HG02973 (cell line): ENCODE results near the gene DOCK1.

Experiments used
- ATAC-seq: cut with Tn5 transposase; IDR thresholded peaks from one replicate; pipeline ENCODE4 v1.9.1; 2021; ENCODE audit warnings: moderate library complexity; ENCODE audit not compliant: unreplicated experiment

DOCK1 gene

DNA sequence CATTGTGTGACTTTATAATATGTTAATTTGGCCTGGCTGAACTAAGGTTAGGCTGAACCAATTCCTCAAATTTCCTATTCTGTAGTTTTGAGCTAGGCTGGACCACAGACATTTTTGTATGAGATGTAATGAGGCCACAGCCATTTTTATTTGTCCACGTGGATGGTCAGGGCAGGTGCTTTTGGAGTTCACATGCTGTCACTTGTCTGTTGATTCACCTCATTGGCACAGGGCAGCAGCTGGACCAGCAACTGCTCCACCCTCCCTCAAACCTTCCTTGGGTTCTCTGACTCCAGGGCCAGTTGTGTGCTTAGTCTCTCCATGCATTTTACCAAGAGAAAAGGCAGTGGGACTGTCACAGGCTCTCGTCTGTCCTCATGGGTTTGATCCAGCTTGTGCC is 567.7 kb downstream of the DOCK1 start:
- no peak for ATAC-seq

- ATAC-seq = no peak
These were observed 569.3 kb downstream of the DOCK1 start for GRCh38 chr10:127474501-127474900.

GRCh38 chr10:127485153-127485857 is 580.1 kb downstream of the DOCK1 start:
- no peak for ATAC-seq

- no peak for ATAC-seq
These were observed 581.1 kb downstream of the DOCK1 start for GRCh38 chr10:127486355-127486754.

GRCh38 chr10:127492607-127493250 is 587.5 kb downstream of the DOCK1 start:
- no peak for ATAC-seq

DNA sequence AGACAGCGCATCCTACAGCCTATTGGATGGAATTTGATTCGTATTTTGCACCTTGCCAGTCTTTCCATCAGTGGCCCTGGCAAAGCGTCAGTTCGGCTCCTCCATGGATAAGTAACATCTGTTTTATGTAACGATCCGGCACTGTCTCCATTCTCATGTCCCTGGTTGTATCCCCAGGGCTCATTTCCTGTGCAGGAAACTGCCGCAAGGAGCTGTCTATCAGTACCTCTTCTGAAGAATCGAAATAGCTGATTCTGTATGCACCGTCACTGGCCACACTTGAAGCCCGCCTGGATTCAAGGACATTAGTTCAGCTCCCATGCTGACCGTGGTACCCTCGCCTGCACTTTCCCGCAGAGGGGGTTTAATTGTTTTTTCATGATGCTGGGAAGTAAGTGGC is 590.8 kb downstream of the DOCK1 start:
- ATAC-seq = no peak

DNA sequence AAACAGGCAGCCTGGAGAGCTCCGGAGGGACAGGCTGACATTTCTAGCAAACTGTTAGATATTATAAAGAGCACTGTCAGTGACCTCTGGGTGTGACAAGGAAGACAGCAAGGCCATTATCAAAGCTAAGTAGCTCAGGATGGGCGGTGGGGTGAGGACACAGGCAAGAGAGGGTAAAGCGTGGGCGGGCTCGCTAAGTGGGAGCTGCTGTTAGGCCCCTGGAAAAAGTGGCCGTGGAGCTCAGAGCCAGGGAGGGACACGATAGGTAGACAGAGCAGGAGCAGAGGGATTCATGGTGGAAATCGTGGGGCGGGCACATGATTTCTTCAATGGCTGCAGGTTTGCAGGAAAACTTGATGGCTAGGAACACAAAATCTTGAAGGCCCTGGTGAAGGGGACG is 592.5 kb downstream of the DOCK1 start:
- ATAC-seq = no peak

DNA sequence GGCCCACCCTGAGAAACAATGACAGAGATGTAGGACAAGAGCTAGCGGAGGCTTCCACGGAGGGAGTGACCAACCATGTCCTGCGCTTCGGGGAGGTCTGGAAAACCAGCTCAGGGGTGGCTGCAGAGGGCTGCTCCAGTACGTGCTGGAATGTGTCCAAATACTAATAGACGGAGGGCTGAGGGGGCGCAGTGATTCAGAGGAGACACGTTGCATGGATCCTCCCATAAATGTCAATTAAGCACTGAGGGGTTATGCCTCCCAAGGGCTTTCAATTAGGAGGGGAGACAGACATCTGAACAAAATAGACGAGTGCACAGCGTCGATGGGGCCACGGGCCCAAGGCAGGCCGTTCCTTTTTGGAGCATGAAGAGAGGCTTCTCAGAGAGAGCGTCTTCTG is 592.9 kb downstream of the DOCK1 start:
- ATAC-seq = no peak

DNA sequence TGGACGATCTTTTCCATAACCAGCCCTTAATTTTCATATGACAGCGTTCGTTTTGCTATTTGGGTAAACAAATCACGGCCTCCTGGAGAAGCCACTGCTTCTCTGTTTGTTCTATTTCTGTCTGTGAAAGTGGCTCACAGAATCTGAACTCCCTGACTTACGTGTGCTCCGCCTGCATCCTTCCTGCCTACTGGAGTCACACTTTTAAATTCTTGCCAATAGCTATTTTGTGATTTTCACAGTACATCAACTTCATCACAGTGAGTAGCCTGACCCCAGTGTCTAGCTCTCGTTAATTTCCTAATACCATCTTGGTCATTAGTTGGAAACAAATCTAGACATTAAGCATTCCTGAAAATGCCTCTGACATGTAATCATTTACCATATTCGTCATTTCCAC is 594.9 kb downstream of the DOCK1 start:
- no peak for ATAC-seq
